Upper lobe of right lung (tissue), 1 donor: ENCODE results near the gene HEXIM2. TPM values are rescaled to one million over a fixed set of nuclear protein-coding genes. Genes with fewer than 3 reads are reported as not detected.

Source experiments
- ATAC-seq: fragments of 200-7000 bp; cut with Tn5 transposase; one replicate; pipeline ENCODE4 v1.9.1; 2020; ENCODE audit warnings: mild to moderate bottlenecking, moderate library complexity
- DNase-seq: peaks from one replicate; pipeline ENCODE4 v3.0.0-alpha.2; 2020
- H3K27ac ChIP-seq: fragments of 200-600 bp; one replicate; pipeline ENCODE4 v1.8.0; 2022
- H3K27me3 ChIP-seq: fragments of 200-600 bp; one replicate; pipeline ENCODE4 v1.8.0; 2022; ENCODE audit warnings: mild to moderate bottlenecking
- H3K36me3 ChIP-seq: fragments of 200-600 bp; one replicate; pipeline ENCODE4 v1.8.0; 2022
- H3K4me1 ChIP-seq: fragments of 200-600 bp; one replicate; pipeline ENCODE4 v1.8.0; 2022
- H3K4me3 ChIP-seq: fragments of 200-600 bp; one replicate; pipeline ENCODE4 v1.8.0; 2022; ENCODE audit warnings: mild to moderate bottlenecking
- H3K9me3 ChIP-seq: fragments of 200-600 bp; one replicate; pipeline ENCODE4 v1.8.0; 2022
- intact Hi-C: fragments of 100-400 bp; cut with DNase I; formaldehyde crosslinking; loops from one replicate; pipeline ENCODE4 v1.11.0; 2022
- total RNA-seq: library from RNA; stranded (reverse); fragmentation: NEBNext Ultra II Directional; extraction: Animal tissue kit (Norgen Biotek cat#: 25700); gene quantifications from one replicate; pipeline ENCODE4 v1.2.1, GENCODE V29; 2021
- TF ChIP-seq, protein P1 (sequence below): fragments of 200-600 bp; IDR thresholded peaks from one replicate; pipeline ENCODE4 v1.8.0; 2022; ENCODE audit warnings: antibody characterized with exemption
- donor health status: DM: no; HTN: yes; CAD: no; lungs with severe emphysema.

The HEXIM2 gene
- total RNA-seq, 1 donor from 2014 or later = 5.7 TPM

DNA sequence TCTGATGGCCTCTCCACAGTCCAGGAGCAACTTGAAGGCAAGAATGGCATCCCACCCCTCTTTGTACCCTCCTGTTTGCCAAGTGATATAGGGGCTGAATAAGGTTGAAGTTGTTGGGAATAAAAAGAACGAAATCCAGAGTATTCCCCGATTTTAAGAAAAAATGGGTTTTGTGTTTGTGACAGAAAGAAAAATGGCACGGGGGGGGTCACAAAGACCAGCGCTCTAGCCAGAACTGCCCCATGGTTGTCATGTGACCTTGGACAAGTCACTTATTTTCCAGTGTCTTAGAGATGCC lies 15.1 kb upstream of the HEXIM2 start:
- TF ChIP-seq, protein P1, sequence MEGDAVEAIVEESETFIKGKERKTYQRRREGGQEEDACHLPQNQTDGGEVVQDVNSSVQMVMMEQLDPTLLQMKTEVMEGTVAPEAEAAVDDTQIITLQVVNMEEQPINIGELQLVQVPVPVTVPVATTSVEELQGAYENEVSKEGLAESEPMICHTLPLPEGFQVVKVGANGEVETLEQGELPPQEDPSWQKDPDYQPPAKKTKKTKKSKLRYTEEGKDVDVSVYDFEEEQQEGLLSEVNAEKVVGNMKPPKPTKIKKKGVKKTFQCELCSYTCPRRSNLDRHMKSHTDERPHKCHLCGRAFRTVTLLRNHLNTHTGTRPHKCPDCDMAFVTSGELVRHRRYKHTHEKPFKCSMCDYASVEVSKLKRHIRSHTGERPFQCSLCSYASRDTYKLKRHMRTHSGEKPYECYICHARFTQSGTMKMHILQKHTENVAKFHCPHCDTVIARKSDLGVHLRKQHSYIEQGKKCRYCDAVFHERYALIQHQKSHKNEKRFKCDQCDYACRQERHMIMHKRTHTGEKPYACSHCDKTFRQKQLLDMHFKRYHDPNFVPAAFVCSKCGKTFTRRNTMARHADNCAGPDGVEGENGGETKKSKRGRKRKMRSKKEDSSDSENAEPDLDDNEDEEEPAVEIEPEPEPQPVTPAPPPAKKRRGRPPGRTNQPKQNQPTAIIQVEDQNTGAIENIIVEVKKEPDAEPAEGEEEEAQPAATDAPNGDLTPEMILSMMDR = no peak
- H3K9me3 ChIP-seq = no peaks in the 10 kb centered on the region
- no peaks in the 10 kb centered on the region for H3K36me3 ChIP-seq
- no peaks in the 10 kb centered on the region for H3K27me3 ChIP-seq
- peaks cover 40% of the 10 kb centered on the region for H3K4me1 ChIP-seq
- DNase-seq (no peak), ATAC-seq (no peak)
- H3K4me3 ChIP-seq = peak overlapping the region; percentile 87
- intact Hi-C loops = no loop called here
- H3K27ac ChIP-seq = peak overlapping the region; percentile 100

DNA sequence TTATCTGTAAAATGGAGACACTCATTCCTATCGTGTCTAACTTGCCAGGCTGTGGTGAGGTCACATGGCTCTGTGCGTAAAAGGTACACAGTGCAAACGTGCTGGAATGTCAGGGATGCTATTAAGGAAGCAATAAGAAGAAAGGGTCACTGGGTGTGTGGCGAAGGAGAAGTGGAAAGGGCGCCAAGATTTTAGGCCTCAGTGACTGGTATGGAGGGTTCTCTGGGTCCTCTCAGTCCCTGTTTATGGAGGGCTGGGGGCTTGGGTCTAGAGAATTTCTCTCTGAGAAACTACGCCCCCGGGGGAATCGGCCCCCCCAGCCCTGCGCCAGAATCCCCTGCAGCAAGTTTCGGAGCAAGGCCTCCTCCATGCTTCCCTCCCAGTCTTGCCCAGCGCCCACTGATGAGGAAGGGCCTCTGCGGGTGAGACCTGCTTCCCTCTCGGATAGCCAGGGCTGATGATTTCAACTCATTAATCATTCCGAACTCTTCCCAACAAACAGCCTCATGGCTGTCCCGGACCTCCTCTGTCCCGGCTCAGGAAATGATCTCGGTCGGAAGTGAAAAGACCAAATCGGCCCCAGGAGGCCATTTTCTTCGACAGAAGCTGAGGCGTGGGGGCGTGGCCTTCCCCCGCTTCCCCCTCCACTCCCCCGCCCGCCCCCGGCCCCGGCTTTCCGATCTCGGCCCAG lies 14.6 kb upstream of the HEXIM2 start:
- H3K36me3 ChIP-seq = no peaks in the 10 kb centered on the region
- peaks cover 45% of the 10 kb centered on the region for H3K4me1 ChIP-seq
- peak overlapping the region; percentile 87 for H3K4me3 ChIP-seq
- ATAC-seq = peak; percentile 11
- H3K27ac ChIP-seq = peak overlapping the region; percentile 100
- DNase-seq = no peak
- no peaks in the 10 kb centered on the region for H3K9me3 ChIP-seq
- no peaks in the 10 kb centered on the region for H3K27me3 ChIP-seq
- intact Hi-C loops = no loop called here
- TF ChIP-seq, protein P1 = no peak

DNA sequence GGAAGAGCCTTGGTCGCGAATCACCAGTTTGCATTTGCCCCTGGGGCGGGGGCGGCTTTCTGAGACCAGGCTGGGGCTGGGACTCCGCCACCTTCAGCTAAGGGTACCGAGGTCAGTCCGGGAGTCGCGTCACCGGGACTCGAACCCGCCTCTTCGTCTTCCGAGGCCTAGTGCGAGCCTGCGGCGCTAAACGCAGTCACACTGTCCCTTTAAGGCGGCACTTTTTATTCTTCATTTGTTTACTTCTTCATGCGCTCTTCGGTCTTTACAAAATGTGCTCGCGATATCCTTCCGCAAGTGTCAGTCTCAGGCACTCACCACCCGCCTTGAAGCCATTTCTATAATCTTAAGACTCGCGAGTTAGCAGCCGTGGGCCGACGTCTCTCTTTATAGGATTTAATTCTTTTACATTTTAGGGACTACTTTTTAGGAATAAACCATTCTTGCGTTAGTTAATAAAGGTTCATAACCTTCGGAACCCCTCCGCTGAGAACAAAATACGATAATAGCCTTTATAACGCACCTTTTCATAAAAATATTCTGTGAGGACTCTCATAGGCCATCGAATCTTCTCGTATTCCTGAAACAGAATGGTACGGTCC lies 14.0 kb upstream of the HEXIM2 start:
- Histone ChIP-seq H3K27ac (peak overlapping the region; percentile 100), H3K9me3 (no peaks in the 10 kb centered on the region), H3K4me3 (peak overlapping the region; percentile 87), H3K27me3 (no peaks in the 10 kb centered on the region), H3K4me1 (peaks cover 47% of the 10 kb centered on the region), H3K36me3 (no peaks in the 10 kb centered on the region)
- TF ChIP-seq, protein P1 = no peak
- intact Hi-C loops = no loop called here
- DNase-seq (peak; percentile 91), ATAC-seq (peak; percentile 48)

DNA sequence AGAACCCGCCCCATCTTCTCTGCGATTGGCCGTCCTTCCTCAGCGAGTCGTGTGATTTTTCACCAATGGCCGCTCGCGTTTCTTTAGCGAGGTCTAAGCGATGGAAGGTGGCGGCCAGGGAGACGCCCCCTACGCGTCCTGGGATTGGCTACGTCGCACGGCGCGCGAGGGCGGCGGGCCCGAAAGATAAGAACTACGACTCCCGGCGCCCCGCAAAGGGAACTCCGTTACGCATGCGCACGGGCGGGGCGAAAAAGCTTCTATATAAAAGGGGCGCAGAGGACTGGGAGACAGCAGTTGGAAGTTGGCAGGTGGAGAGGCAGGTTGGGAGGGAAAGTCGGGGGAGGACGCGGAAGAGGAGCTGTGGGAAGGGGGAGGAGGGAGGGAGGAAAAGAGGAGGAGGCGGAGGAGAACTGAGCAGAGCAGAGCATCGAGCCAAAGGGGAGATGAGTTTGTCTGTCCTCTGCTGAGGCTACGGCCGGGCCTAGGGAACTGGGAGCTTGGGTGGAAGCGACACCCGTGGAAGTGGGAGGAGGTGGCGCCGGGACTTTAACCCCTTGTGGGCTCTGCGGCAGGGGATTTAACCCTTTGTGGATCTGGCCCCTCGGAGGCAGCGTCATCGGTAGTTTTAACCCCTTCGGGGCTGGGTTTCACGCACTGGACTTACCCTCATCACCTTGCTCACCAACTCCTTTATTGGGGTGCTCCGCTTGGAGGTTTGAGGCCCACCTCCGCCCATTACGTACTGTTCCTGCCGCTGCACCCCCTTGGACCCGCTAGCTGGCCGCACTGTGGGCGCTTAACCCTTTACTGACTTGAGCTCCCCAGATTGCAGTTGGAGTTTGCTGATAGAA lies 13.3 kb upstream of the HEXIM2 start, which contains the start of gene HEXIM1:
HEXIM1 (plus strand) TSS at position 293 of the 854 bp plus-strand sequence. CDS start 716 bp downstream, outside the sequence.
- peak; percentile 88 for ATAC-seq
- H3K36me3 ChIP-seq = no peaks in the 10 kb centered on the region
- H3K27ac ChIP-seq = peak within 1 kb of the TSS; percentile 100
- no peaks in the 10 kb centered on the region for H3K9me3 ChIP-seq
- peak within 1 kb of the TSS; percentile 87 for H3K4me3 ChIP-seq
- intact Hi-C loops = no loop called here
- peak; percentile 99 for DNase-seq
- H3K27me3 ChIP-seq = no peaks in the 10 kb centered on the region
- H3K4me1 ChIP-seq = peaks cover 45% of the 10 kb centered on the region
- TF ChIP-seq, protein P1 = no peak

DNA sequence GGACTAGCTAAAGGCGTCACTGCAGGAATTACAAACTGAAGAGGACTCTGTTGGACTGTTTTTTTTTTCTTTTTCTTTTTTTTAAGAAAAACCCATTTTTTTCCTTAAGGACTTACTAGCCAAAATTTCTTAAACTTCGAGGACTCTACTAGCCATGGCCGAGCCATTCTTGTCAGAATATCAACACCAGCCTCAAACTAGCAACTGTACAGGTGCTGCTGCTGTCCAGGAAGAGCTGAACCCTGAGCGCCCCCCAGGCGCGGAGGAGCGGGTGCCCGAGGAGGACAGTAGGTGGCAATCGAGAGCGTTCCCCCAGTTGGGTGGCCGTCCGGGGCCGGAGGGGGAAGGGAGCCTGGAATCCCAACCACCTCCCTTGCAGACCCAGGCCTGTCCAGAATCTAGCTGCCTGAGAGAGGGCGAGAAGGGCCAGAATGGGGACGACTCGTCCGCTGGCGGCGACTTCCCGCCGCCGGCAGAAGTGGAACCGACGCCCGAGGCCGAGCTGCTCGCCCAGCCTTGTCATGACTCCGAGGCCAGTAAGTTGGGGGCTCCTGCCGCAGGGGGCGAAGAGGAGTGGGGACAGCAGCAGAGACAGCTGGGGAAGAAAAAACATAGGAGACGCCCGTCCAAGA lies 12.5 kb upstream of the HEXIM2 start:
- intact Hi-C loops = no loop called here
- peaks cover 37% of the 10 kb centered on the region for H3K4me1 ChIP-seq
- H3K27ac ChIP-seq = peak overlapping the region; percentile 92
- no peaks in the 10 kb centered on the region for H3K36me3 ChIP-seq
- H3K9me3 ChIP-seq = no peaks in the 10 kb centered on the region
- H3K4me3 ChIP-seq = peak overlapping the region; percentile 87
- TF ChIP-seq, protein P1 = peak; percentile 82
- ATAC-seq (peak; percentile 63), DNase-seq (peak; percentile 93)
- H3K27me3 ChIP-seq = no peaks in the 10 kb centered on the region
